Neuron (in vitro differentiated cells): ENCODE data around the gene NWD2.

Experiments
- H2AFZ ChIP-seq: one replicate; pipeline ENCODE4 v1.6.1; 2013; ENCODE audit warnings: low read depth, mild to moderate bottlenecking, inconsistent platforms, low read length, moderate library complexity
- H3K27me3 ChIP-seq: one replicate; pipeline ENCODE4 v1.6.1; 2013; ENCODE audit warnings: low read length; ENCODE audit not compliant: insufficient read depth
- H3K36me3 ChIP-seq: one replicate; pipeline ENCODE4 v1.6.1; 2013; ENCODE audit warnings: low read length; ENCODE audit not compliant: insufficient read depth
- H3K4me1 ChIP-seq: one replicate; pipeline ENCODE4 v1.6.1; 2013; ENCODE audit warnings: low read length; ENCODE audit not compliant: insufficient read depth
- H3K4me3 ChIP-seq: 2 replicates; pipeline ENCODE4 v1.5.1; 2013; ENCODE audit warnings: mild to moderate bottlenecking, low read length, moderate library complexity
- H3K9me3 ChIP-seq: one replicate; pipeline ENCODE4 v1.6.1; 2013; ENCODE audit warnings: low read length

NWD2 gene

DNA sequence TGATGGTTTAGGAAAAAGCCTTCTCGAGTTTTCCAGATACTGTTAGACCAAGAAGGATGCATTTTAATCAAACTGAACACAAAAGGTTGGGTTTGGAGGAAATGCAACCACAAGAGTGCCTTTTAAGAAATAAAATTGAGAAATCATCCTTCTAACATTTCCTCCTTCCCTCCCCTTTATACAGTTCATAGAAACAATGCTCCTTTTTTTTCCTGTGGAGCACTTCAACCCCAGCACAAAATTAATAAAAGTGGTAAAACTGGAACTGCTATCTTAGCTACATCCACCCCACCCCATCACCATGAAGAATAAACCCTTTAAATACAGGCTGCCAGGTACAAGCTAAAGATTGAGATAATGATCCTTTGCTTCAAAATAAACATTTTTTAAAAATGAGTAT is 230.5 kb downstream of the NWD2 start:
- Histone ChIP-seq H3K27me3 (no peaks in the 10 kb centered on the region), H2AFZ (no peak overlapping the region), H3K9me3 (no peaks in the 10 kb centered on the region), H3K36me3 (no peaks in the 10 kb centered on the region), H3K4me1 (no peaks in the 10 kb centered on the region), H3K4me3 (no peak overlapping the region)

DNA sequence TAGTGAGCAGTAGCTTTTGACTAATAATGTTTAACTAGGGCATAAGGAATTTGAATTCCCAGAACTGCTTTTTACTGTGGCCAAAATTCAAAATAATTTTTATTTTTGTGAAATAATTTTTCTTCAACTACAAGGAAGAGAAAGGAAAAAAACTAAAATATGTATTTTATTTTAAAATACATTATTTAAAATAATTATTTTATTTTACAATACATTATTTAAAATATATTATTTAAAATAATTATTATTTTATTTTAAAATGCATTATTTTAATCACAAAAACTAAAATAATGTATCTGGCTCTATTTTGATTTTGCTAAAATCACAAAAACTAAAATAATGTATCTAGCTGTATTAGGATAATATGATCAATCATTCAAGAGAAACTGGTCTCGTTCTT is 231.2 kb downstream of the NWD2 start:
- no peak overlapping the region for H2AFZ ChIP-seq
- no peaks in the 10 kb centered on the region for H3K27me3 ChIP-seq
- no peaks in the 10 kb centered on the region for H3K9me3 ChIP-seq
- H3K4me3 ChIP-seq: no peak overlapping the region
- no peaks in the 10 kb centered on the region for H3K4me1 ChIP-seq
- H3K36me3 ChIP-seq: no peaks in the 10 kb centered on the region

DNA sequence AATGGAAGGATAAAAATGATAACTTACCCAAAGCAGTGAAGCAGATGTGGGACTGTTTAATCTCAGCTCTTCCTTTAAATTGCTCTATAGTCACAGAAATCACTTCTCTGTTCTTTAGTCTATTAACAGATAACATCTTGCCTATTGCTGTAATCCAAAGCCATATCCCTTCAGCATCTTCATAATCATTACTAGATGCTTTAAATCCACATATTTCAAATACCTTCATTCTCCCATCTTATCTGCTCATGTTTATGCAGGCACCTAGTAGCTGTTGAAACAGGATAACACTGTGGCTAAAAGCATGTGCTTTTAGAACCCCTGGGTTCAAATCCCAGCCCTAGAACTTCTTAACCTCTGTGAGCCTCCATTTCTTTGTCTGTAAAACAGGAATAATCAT is 231.7 kb downstream of the NWD2 start:
- no peak overlapping the region for H2AFZ ChIP-seq
- no peak overlapping the region for H3K4me3 ChIP-seq
- no peaks in the 10 kb centered on the region for H3K9me3 ChIP-seq
- H3K4me1 ChIP-seq: no peaks in the 10 kb centered on the region
- no peaks in the 10 kb centered on the region for H3K36me3 ChIP-seq
- H3K27me3 ChIP-seq: no peaks in the 10 kb centered on the region

DNA sequence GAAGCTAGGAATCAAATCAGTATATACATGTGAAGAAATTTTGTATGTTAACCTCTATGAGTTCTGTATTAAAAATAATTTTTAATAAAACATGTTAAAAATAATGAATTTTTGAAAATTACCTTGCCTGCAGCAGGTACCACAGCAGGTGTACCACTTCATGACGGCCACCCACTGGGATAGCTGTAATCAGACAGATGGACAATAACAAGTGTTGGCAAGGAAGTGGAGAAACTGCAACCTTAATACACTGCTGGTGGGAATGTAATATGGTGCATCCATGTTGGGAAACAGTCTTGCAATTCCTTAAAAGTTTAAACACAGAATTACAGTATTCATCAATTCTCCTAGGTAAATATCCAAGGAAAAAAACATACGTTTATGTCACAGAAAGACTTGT is 232.1 kb downstream of the NWD2 start:
- no peaks in the 10 kb centered on the region for H3K9me3 ChIP-seq
- no peak overlapping the region for H2AFZ ChIP-seq
- H3K27me3 ChIP-seq: no peaks in the 10 kb centered on the region
- H3K36me3 ChIP-seq: no peaks in the 10 kb centered on the region
- H3K4me1 ChIP-seq: no peaks in the 10 kb centered on the region
- no peak overlapping the region for H3K4me3 ChIP-seq

DNA sequence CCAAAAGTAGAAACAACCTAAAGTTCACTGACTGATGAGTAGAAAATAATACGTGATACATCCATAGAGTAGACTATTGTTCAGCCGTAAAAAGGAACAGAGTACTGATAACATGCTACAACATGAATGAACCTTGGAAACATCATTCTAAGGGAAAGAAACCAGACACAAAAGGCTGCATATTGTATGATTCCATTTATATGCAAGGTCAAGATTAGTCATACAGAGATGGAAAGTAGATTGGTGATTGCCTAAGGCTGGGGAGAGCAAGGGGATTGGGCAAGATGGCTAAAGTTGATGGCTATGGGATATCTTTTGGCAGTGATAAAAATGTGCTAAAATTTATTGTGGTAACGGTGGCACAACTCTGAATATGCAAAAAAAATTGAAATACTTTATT is 232.6 kb downstream of the NWD2 start:
- Histone ChIP-seq H3K27me3 (no peaks in the 10 kb centered on the region), H3K9me3 (no peaks in the 10 kb centered on the region), H3K36me3 (no peaks in the 10 kb centered on the region)

DNA sequence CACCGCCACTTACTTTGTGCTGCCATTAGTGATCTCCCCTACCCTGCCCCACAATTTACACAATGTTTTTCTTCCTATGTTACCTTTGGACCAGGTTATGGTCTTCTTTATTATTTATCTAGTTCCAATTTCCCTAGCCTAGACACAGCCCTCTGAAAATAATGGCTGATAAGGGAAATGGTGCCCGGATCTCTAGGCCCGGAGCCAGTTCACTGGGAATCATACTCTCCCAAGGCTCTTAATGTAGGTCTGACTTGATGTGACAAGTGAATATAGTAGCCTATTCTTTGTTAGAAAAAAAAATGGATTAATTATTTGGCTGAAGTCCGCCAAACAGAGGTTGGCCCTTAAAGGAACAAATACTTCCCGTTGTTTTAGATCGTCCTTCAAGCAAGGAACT is 233.6 kb downstream of the NWD2 start:
- Histone ChIP-seq H3K27me3 (no peaks in the 10 kb centered on the region), H3K36me3 (no peaks in the 10 kb centered on the region), H2AFZ (no peak overlapping the region), H3K4me1 (no peaks in the 10 kb centered on the region), H3K4me3 (no peak overlapping the region), H3K9me3 (no peaks in the 10 kb centered on the region)

More for the DNA sequence above, 232.6 kb downstream of the NWD2 start:
- H2AFZ ChIP-seq: no peak overlapping the region
- H3K4me1 ChIP-seq: no peaks in the 10 kb centered on the region
- no peak overlapping the region for H3K4me3 ChIP-seq

DNA sequence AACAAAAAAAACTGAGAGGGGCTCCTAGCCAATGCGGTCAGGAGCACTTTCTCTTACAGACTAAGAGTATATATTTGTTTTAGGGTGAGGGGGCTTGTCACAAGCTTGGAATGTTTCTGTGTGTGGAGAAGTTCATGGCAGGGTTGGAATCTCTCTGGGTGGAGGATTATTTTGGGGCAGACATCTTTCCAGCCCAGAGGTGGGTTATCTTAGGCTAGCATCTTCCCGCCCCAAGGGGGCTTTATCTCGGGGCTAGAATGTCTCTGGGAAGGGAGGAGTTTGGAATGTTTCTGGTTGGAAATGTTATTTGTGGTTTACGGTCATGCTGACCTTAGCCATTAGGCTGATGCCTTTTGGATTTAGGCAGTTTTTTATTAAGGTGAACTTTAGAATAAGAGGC is 236.0 kb downstream of the NWD2 start:
- H3K4me1 ChIP-seq: no peaks in the 10 kb centered on the region
- H3K9me3 ChIP-seq: no peaks in the 10 kb centered on the region
- H3K4me3 ChIP-seq: no peak overlapping the region

DNA sequence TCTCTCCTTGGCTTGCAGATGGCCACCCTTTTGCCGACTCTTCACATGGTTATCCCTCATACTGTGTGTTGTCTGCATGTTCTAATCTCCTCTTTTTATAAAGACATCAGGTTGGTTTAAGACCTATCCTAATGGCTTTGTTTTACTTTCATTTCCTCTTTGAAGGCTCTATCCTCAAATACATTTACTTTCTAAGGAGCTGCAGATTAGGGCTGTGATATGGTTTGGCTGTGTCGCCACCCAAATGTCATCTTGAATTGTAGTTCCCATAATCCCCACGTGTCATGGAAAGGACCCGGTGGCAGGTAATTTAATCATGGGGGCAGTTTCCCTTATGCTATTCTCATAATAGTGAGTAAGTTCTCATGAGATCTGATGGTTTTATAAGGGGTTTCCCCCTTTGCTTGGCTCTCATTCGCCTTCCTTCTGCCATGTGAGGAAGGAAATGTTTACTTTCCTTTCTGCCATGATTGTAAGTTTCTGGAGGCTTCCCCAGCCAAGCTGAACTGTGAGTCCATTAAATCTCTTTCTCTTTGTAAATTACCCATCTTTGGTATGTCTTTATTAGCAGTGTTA is 237.1 kb downstream of the NWD2 start:
- Histone ChIP-seq H3K27me3 (no peaks in the 10 kb centered on the region), H3K4me3 (no peak overlapping the region), H2AFZ (no peak overlapping the region), H3K4me1 (no peaks in the 10 kb centered on the region), H3K9me3 (no peaks in the 10 kb centered on the region), H3K36me3 (no peaks in the 10 kb centered on the region)

More for the DNA sequence above, 236.0 kb downstream of the NWD2 start:
- Histone ChIP-seq H3K36me3 (no peaks in the 10 kb centered on the region), H2AFZ (no peak overlapping the region), H3K27me3 (no peaks in the 10 kb centered on the region)

DNA sequence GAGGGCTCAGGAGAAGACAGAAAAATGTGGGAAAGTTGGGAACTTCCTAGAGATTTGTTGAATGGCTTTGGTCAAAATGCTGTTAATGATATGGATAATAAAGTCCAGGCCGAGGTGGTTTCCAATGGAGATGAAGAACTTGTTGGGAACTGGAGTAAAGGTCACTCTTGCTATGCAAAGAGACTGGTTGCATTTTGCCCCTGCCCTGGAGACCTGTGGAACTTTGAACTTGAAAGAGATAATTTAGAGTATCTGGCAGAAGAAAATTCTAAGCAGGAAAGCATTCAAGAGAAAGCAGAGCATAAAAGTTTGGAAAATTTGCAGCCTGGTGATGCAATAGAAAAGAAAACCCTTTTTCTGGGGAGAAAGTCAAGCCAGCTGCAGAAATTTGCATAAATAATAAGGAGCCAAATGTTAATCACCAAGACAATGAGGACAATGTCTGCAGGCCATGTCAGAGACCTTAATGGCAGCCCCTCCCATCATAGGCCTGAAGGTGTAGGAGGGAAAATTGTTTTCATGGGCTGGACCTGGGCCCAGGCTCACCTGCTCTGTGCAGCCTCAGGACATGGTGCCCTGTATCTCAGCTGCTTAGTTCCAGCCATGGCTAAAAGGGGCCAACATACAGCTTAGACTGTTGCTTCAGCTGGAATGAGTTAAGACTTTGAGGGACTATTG is 237.8 kb downstream of the NWD2 start:
- Histone ChIP-seq H3K4me3 (no peak overlapping the region), H2AFZ (no peak overlapping the region), H3K9me3 (no peaks in the 10 kb centered on the region), H3K27me3 (no peaks in the 10 kb centered on the region), H3K36me3 (no peaks in the 10 kb centered on the region), H3K4me1 (no peaks in the 10 kb centered on the region)

DNA sequence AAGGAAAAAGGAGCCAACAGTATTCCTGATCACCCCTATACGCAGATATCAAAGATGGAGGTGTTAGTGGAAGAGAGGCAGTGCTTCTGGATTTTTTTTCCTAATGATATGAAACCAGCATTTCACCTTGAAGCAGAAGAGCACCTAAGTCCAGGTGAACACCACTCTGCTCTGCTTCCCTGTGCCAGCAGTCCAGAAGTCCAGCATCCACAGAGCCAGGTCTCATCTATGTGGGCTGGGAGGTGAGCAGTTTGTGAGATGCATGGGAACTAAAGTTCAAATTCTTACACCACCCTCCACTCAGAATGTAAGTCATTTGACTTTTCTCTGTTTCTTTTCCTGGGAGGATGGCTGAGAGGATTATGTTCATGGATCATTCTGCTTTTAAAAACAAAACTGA is 239.1 kb downstream of the NWD2 start:
- Histone ChIP-seq H3K27me3 (no peaks in the 10 kb centered on the region), H3K36me3 (no peaks in the 10 kb centered on the region), H2AFZ (no peak overlapping the region), H3K4me1 (no peaks in the 10 kb centered on the region), H3K9me3 (no peaks in the 10 kb centered on the region), H3K4me3 (no peak overlapping the region)

DNA sequence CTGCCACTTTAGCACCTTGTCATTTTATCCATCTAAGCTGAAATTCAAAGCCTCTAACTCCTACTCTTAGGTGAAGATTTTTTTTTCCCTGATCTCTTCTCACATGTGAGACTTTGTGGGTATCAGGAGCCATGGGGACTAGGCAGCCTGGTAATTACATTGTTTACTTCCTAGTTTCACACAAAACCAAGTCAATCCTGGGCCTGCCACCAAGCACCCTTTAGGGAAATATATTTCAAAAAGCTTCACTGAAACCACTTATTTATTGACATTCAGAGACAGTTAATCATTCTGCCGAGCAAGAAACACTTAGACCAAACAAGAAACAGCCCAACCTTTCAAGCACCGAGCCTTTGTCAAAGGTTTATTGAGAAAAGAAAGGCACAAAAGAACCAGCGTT is 241.6 kb downstream of the NWD2 start:
- Histone ChIP-seq H3K36me3 (no peaks in the 10 kb centered on the region), H3K27me3 (no peaks in the 10 kb centered on the region), H2AFZ (no peak overlapping the region), H3K4me3 (no peak overlapping the region), H3K4me1 (no peaks in the 10 kb centered on the region), H3K9me3 (no peaks in the 10 kb centered on the region)

DNA sequence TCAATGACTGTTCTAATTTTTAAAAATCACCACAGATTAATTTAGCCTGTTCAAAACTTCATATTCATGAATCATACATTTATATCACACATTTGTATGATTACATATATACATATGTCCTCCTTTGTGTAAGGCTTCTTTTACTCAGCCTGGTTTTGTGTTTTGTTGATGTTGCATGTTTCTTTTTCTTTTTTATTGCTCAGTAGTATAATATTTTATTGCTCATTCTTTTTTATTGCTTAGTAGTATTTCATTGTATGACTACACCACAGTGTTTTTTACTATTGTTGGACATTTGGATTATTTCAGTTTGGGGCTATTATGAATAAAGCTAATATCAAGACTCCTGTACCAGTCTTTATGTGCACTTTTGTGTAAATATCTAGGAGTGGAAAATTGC is 243.1 kb downstream of the NWD2 start:
- H3K27me3 ChIP-seq: no peaks in the 10 kb centered on the region

DNA sequence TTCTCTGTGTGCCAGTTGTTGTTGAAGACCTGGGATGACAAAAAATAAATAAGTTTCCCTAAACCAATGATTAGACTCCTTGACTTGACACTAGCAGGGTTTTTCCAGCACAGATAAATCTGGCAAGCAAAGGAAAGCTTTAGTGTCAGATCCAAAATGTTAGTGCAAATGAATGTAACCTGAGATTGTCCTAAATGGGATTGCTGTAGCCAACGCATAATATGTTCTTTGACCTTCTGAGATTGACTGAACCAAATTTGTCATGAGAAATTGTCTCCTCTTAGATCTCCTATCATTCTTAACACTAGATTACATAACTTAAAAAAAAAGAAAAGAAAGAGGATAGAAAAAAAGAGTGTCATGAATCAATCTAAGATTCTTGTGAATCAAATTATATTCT is 245.2 kb downstream of the NWD2 start:
- Histone ChIP-seq H3K4me1 (no peaks in the 10 kb centered on the region), H3K36me3 (no peaks in the 10 kb centered on the region), H2AFZ (no peak overlapping the region), H3K9me3 (no peaks in the 10 kb centered on the region), H3K4me3 (no peak overlapping the region), H3K27me3 (no peaks in the 10 kb centered on the region)

More for the DNA sequence above, 243.1 kb downstream of the NWD2 start:
- Histone ChIP-seq H2AFZ (no peak overlapping the region), H3K36me3 (no peaks in the 10 kb centered on the region), H3K9me3 (no peaks in the 10 kb centered on the region), H3K4me1 (no peaks in the 10 kb centered on the region), H3K4me3 (no peak overlapping the region)
